Frontal cortex (tissue), 4 donors: ENCODE results near the gene CLMP. TPM values are rescaled to one million over a fixed set of nuclear protein-coding genes. Genes with fewer than 3 reads are reported as not detected.
A peak's percentile ranks its signal among the peaks of the same experiment; 100 is the strongest.
"Not testable (repeated sequence)": the region's sequence is repeated elsewhere in the genome, so short reads cannot be mapped to it uniquely, and the experiment has no call there.

Experiments
- DNase-seq, 2 donors: peaks; one replicate each; pipeline ENCODE4 v3.0.0; 2012; ENCODE audit warnings: low spot score in 2 of 2
- FAIRE-seq: peaks from 2 replicates; lab custom pipeline; 2012; peaks lifted over from hg19 to GRCh38; lab: Jason Lieb, UNC
- total RNA-seq: library from RNA; depleted of rRNA; stranded (reverse); fragments of >200 nt; gene quantifications from one replicate; pipeline ENCODE4 v1.2.3, GENCODE V29; 2014
- donor health status: control.
- donor health status: control.
- donor health status: control.

CLMP gene
- total RNA-seq, 1 donor from 2014 or later: 50.5 TPM

DNA sequence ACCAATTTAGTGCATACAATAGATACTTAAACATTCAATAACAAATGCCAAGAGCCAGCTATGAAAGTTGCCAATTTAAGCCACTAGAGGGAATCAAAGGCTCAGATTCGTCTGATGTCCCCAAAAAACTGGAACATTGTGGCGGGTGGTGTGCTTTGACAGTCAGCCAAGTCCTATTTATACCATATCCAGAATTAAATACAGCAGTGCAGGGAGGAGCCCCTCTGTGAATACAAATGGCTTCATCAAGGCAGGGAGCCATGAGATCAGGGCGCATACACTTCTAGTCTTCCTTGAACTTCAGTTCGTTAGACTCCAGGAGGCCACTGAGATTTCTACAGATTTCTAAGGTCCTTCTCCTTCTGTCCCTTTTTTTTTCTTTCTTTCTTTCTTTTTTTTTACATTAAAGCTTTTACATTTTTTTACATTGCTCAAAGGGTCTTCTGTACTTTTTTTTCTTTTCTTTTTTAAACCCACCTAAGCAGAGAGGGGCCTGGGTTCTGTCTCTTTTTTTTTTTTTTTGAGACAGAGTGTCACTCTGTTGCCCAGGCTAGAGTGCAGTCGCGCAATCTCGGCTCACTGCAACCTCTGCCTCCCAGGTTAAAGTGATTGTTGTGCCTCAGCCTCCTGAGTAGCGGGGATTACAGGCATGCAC lies 91.6 kb downstream of the CLMP start:
- DNase-seq: peak; percentile 29 to 64
- FAIRE-seq: no peak

DNA sequence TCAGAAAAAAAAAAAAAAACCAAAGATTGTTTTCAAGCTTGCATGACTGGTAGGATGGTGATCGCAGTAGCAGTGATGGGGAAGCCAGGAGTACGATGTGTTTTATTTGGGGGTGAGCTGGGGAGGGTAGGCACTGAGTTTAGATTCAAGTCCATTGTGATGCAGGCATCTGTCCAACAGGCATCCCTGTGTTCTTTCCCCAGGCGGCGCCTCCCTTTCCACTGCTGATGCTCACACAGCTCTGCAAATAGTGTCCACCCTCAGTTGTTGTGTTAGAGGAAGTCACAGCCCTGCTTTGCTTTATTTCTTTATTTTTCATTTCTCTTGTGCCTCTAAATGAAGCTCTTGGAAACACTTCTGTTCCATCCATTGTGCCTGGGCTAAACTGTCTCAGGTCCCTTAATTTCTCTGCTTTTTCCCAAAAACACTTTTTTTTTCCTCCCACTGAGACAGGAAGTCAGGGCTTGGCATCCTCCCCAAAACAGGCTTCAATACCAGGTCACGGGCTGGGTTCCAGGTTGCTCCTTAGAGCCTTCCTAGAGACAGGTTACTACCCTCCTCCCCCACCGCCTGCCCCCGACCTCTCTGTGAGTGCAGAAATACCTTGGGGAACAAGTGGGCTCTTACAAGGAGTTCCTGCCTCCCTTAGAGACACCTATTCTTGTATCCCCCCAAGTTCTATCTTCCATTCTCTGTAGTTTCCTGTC lies 94.5 kb downstream of the CLMP start:
- no peak for FAIRE-seq
- DNase-seq: no peak

DNA sequence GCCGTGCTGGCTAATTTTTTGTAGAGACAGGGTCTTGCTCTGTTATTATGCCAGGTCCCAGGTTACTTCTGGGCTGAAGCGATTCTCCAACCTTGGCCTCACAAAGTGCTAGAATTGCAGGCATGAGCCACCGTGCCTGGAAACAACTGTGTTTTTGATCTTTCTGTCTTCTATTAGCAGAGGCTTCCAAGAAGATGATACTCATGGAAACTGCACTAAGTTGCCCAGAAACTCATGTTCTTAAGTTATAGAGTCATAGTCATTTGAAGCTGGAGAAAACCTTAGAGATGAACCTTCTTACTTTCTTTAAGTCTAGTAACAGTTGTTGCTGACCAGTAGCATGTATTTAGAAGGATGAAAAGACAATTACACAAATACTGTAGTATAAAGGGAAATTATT lies 96.1 kb downstream of the CLMP start:
- DNase-seq: no peak
- FAIRE-seq: no peak

DNA sequence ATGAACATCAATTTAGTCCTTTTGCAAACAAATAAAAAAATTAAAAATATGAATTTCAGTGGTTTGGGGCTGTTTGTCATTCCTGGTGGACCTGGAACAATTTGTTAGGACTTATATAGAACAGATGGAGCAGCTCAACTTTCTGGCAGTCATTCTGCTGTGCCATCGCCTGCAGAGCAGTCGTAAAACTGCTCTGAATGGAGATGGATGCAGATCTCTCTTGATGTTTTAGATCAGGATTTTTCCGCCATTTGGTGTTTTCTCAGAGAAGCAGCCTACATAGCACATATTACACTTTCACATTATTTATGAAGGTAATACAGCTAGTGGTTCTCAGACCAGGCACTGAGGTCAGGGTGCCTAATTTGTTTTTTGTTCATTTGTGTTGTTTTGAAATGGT lies 101.3 kb downstream of the CLMP start:
- FAIRE-seq: no peak
- DNase-seq: no peak

DNA sequence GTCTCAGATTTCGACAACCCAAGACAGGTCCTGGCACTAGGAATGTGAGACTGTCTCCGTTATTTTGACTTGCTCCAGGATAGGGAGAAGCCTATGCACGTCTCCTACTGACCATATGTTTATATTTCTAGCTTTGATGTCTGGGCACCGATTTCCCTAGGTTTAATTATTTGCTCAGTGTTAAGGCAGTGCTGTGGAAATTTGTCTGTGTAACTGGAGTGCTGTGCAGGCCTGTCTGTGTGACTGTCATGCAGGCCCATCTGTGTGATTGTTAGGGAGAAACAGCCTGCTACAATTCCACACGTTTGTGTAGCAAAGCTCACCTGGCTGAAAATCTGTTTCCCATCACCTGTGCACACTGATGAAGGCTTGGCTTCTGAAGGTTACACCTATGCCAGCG lies 103.5 kb downstream of the CLMP start:
- DNase-seq: no peak
- no peak for FAIRE-seq

DNA sequence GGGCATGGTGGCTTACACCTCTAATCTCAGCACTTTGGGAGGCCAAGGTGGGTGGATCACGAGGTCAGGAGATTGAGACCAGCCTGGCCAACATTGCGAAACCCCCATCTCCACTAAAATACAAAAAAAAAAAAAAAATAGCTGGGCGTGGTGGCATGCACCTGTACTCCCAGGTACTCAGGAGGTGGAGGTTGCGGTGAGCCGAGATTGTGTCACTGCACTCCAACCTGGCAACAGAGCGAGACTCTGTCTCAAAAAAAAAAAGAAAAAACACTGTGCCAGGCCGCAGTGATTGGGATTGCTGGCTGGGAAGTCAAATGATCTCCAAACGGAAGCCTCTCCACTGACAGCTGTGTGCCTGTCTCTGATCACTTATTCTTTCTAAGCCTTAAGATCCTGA lies 104.9 kb downstream of the CLMP start:
- not testable (repeated sequence) for DNase-seq, FAIRE-seq

DNA sequence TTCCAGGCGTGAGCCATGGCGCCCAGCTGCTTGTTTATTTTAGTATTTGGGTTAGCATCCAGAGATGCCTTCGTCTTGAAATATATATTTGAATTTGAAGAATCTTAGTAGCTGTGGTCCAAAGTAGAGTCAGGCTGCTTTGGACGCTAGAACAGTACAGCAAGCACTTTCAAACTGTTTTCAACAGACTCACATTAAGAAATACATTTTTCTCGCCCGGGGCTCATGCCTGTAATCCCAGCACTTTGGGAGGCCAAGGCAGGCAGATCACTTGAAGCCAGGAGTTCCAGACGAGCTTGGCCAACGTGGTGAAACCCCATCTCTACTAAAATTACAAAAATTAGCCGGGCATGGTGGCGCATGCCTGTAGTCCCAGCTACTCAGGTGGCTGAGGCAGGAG lies 106.2 kb downstream of the CLMP start:
- FAIRE-seq, DNase-seq: not testable (repeated sequence)

DNA sequence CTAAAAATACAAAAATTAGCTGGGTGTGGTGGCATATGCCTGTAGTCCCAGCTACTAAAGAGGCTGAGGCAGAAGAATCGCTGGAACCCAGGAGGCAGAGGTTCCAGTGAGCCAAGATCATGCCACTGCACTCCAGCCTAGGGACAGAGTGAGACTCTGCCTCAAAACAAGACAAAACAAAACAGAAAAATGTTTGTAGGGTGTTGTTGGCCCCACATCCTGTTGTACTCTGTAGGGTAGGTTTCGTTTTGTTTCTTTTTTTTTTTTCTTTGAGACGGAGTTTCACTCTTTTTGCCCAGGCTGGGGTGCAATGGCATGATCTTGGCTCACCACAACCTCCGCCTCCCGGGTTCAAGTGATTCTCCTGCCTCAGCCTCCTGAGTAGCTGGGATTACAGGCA lies 107.4 kb downstream of the CLMP start:
- not testable (repeated sequence) for FAIRE-seq, DNase-seq

DNA sequence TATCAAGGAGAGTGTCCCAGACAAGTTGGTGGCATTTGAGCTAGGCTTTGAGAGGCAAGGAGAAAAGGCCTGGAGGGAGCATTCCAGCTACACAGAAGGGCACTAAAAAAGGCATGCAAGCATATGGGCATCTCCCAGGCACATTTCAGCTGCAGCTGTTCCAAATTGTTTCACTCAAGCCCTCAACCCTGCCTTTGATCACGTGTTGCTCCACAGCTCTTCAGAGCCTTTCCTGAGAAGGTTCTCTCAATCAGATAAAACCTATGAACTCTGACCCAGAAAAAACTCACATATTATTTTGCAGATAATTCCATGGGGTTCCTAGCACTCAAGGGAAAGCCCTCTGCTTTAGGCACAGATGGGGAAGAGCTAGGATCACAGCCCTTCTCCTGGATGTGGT lies 108.7 kb downstream of the CLMP start:
- DNase-seq (no peak), FAIRE-seq (no peak)

DNA sequence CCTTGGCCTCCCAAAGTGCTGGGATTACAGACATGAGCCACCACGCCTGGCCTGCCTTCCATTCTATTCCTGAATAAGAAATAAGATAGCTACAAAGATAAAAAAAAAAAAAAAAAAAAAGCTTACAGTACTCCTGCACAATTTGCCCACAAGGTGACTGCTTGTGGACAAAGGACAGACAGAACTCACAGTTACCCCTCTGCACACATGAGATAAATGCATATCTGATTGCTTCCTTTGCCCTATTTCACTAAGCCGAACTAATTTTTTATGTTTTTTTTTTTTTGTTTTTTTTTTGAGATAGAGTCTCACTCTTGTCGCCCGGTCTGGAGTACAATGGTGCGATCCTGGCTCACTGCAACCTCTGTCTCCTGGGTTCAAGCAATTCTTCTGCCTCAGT lies 109.6 kb downstream of the CLMP start:
- DNase-seq (no peak), FAIRE-seq (no peak)

DNA sequence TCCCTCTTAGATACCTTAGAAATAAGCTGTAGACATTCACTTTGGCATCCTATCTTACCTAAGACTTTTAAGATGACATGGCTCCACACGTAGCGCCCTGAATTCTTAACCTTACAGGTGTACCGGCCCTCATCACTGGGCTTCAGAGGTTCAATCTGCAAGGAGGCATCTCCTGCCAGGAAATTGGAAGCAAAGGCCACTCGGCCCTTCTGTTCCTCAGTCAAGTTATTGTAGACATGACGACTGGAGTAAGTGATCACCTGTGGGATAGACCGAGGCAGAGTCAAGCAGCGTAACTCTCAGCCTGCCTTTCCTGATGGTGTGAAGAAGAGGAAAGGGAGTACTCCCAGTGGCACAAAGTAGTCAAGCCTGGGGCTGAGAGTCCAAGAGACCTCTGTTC lies 110.6 kb downstream of the CLMP start:
- DNase-seq: no peak
- FAIRE-seq: no peak

DNA sequence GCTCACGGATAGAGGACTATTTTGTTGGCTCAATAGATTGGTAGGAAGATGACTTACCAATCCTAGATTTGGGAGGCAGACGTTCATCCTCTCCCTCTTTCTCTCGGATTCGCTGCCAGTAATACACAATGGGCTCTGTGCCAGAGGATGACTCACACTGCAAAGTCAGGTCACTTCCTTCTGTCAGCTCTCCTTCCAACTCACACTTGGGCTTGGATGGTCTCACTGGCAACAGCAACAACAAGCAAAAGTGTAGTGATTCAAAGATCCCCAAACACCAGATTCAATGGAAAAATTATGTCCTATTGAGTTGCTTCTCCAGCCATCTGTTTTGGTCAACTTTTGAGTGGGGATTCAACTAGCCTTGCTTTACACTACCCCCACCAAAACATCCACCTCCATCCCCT lies 111.4 kb downstream of the CLMP start:
- FAIRE-seq (no peak), DNase-seq (peak in 1 of 2 donors; percentile 52)

DNA sequence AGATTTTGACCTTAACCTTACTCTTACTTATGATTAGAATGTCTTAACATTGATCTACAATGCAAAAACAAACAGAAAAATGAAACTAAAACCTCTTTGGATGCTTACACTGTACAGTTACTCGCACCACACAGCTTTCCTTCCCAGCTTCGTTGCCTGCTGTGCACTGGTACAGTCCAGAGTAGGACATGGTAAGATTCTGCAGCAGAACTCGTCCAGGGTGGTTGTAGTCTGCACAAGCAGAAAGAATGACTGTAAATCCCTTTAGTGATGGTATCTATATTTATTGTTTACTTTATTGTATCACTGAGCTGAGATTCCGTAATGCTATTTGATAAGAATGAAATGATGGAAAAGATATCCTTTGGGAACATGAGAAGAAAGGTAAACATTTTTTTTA lies 112.1 kb downstream of the CLMP start:
- DNase-seq: no peak
- no peak for FAIRE-seq

DNA sequence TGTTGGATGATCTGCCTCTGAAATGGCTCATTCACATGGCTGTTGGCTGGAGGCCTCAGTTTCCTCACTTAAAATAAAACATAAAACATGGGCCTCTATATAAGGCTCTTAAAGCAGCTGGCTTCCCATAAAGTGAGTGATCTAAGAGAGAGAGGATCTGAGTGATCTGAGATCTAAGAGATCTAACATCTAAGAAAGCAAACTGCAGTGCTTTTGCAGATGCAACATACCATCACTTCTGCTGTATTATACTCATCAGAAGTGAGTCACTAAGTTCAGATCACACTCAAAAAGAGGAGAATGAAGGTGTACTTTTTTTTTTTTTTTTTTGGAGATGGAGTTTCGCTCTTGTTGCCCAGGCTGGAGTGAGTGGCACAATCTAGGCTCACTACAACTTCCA lies 115.0 kb downstream of the CLMP start:
- DNase-seq (no peak), FAIRE-seq (no peak)

DNA sequence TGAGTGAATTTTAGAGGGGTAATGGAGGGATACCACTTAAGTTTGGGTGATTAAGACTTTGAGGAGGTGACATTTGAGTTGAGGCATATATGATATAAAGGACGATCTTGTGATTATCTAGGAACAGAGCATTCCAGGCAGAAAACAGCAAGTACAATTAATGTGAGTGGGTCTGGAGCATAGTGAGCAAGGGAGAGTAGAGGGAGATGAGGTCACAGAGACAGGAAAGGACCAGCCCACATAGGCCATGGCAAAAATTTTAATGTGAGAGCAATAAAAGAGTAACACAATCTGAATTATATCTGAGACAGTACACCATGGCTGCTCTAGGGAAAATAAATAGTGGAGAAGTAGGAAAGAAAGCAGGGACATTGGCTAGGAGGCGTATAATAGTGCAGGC lies 118.6 kb downstream of the CLMP start:
- DNase-seq (no peak), FAIRE-seq (no peak)

DNA sequence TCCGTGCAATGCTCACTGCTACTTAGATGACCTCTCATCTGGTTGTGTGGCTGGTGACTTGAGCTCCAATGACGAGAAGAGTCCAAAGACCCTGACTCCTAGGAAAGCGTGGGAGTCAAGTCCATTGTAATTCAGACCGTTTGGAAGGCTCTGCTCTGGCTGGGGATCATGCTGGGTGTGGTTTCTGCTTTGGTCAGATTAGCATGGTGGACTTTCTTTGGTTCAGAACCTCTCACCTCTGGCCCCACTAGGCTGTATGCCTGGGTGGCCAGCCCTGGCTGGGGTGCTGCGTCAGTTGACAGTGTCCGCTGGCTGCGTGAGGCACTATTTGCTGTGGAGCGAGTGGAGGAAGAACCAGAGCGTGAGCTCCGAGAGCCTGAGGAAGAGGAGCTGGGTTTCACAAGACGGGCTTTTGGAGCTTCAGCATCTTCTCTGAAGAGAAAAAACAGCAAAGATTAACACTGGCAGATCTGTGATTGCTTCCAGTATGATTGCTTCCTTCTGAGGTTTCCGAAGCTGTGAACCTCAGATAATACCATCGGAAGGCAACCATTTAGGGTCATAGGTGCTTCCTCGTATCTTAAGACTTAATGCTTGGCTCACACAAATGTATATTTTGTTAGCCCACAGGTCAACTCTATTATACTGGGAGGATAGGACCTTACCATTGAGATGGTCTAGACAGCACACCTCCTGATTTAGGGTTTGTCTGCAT lies 121.5 kb downstream of the CLMP start:
- no peak for FAIRE-seq
- no peak for DNase-seq

DNA sequence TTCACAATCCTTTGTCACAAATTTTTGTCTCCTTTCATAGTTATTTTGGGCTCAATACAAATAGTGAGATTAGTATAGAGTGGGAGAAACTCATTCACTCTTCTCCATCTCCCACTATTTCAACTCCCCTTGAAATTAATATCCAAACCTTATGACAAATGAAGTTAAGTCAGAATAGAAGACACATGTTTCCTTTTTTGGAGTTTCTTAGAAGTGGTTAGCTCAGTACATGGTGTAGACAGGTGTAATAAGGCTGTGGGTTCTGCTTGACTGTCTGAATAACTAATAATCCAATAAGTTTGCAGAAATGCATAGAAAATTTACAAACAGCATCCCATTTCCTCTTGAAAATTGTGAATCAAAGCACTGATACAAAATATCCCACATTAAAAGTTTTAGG lies 122.3 kb downstream of the CLMP start:
- DNase-seq (no peak), FAIRE-seq (no peak)

DNA sequence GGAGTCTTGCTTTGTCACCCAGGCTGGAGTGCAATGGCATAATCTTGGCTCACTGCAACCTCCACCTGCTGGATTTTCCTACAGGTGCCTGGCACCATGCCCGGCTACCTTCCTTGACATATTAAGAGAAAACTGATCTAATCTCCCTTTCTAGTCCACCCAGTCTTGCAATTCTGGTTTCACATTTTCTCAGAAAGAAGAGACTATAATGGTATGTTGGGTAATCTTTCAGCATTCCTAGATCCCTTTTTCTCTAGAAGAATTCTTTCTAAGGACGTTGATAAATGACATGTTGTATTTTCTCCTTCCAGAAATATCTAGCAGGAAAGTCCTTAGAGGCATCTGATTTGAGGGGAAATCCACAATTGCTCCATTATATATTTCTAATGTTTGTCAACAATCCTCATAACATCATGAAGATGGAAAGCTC lies 122.7 kb downstream of the CLMP start:
- FAIRE-seq (no peak), DNase-seq (no peak)

DNA sequence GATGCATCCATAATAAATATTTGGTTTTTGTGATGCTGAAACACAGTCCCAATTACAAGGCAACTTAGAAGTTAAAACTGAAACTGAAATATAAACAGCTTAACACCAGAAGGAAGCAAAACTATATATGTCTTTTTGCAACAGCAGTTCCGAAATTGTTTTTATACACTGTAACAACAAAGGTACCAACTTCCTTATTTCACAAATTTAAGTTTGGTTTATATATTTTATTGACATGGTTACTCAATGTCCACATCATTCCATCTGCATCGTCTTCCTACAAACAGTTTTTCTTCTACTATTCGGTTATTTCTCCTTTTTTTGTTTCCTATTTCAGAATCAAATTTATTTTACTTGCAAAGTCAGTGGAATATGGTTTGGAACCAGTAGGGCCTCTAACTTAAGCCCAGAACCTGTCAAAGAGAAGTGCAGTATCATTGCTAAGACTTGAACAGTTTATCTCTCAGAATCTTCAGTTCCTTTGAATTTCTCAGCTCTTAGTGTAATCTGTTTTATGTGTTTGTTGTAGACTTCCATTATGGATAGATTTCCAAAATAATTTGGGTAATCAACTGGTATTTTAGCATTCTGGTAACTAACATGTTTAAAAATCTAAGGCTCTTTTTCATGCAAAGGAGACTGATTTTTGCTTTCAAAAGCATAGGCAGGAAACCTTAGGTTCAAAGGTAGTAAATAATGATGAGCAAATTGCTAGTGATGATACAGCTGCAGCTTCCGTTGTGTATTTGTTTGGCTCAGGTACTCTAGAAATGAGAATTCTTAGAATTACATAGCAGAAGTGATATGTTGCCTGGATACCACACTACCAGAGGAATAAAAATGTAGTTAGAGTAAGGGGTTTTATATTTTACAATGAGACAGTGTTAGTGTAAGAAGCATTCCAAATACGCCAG lies 124.9 kb downstream of the CLMP start:
- DNase-seq (no peak), FAIRE-seq (no peak)

DNA sequence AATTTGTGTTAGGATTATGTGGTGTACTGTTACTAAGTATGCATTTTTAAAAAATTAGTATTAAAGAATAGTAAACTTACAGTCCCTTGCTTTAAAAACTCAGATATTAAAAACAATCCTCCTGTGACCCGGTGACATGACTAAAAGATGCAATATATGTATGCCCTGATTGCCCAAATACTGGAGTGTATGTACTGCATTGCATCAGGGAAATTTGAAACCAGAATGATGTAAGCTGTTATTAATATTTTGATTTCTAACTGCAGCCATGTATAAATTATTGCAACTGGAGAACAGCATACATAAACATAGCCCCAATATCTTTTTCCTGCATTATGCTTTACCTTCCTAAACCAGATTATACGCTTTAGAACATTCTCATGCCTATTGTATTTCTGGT lies 129.4 kb downstream of the CLMP start:
- FAIRE-seq (no peak), DNase-seq (no peak)
